NCI-H69 (cell line): Measurements from ENCODE around the gene FRYL.
"Not testable (repeated sequence)": the region's sequence is repeated elsewhere in the genome, so short reads cannot be mapped to it uniquely, and the experiment has no call there.

Source experiments
- DNase-seq: peaks from one replicate; lab custom pipeline; 2025; lab: John Stamatoyannopoulos, UW

Gene FRYL

GRCh38 chr4:48698029-48698971 lies 81.8 kb downstream of the FRYL start:
- peak; percentile 10 for DNase-seq

- not testable (repeated sequence) for DNase-seq
These were observed 82.6 kb downstream of the FRYL start for GRCh38 chr4:48697516-48697915.

- DNase-seq = no peak
These were observed 85.3 kb downstream of the FRYL start for GRCh38 chr4:48694824-48695223.

DNA sequence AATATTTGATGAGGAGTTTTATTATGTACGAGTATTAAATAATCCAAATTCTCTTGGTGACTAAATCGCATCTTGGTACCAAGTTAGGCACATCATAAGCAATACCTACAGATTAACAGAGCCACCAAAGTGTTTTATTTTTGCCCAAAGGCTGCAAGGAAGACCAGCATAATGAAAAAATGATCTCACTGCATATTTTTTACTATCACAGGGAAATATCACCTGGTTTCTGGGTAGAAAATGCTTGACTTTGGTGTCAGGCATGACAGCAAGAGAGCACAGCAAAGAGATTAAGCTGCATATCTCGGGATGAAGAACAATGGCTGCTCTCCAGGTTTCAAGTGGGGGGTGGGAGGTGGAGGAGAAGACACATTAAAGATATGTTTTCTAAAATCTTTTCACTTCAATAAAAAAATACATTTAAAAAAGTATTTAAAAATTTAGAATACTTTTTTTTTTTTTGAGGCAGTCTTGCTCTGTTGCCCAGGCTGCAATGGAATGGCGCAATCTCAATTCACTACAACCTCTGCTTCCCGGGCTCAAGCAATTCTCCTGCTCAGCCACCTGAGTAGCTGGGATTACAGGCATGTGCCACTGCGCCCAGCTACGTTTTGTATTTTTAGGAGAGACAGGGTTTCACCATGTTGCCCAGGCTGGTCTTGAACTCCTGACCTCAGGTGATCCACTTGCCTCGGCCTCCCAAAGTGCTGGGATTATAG lies 86.1 kb downstream of the FRYL start:
- DNase-seq = no peak

- no peak for DNase-seq
These were observed 87.2 kb downstream of the FRYL start for GRCh38 chr4:48692897-48693296.

DNA sequence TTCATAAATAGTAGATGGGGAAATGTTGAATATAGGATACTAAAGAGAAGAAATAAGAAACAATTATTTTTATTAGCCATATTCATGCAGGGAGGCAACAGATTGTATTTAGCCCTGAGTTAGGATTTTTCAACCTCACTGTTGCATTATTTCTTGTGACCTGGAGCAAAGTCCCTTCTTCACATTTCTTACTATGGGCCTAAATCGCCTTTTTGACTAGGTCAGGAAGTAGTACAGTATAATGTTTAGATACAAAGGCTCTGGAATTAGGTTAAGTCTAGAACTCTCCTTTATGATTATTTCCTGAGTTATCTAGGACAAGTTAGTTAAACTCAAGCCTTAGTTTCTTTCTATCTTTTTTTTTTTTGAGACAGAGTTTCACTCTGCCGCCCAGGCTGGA lies 88.0 kb downstream of the FRYL start:
- no peak for DNase-seq

GRCh38 chr4:48688953-48689352 lies 91.1 kb downstream of the FRYL start:
- DNase-seq = no peak

DNA sequence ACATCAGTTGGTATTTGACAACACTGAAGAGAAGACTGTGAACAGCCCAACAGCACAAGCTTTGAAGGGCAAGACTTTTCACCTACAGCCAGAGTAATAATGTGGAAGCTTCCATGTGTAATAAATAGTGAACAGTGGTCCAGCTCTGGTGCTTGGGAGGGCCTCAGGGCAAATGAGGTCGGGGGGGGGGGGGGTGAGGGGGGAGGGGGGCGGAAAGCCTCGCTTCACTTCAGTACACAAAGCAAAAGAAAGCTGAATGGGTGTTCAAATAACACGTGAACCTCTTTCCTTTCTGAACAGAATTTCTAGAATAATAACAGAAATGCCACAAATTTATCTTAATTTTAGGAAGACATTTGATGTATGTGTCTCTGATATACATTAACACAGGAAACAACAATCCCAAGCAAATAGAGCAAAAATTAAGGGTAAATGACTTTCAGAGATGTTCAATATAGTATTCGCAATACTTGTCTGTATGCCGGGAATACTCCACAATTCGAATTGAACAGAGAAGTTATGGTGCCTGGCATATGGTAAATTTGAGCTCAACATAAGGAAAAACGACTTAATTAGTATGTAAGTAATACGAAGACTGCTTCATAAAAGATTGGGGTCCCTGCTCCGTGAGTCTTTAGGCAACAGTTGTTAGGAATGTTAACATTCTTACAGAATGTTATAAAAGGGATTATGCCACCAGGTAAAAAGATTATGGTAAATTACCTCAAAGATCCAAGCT lies 92.6 kb downstream of the FRYL start:
- DNase-seq = peak; percentile 50

GRCh38 chr4:48686369-48686768 lies 93.7 kb downstream of the FRYL start:
- DNase-seq = no peak

- peak; percentile 9 for DNase-seq
These were observed 96.1 kb downstream of the FRYL start for GRCh38 chr4:48683784-48684666.

DNA sequence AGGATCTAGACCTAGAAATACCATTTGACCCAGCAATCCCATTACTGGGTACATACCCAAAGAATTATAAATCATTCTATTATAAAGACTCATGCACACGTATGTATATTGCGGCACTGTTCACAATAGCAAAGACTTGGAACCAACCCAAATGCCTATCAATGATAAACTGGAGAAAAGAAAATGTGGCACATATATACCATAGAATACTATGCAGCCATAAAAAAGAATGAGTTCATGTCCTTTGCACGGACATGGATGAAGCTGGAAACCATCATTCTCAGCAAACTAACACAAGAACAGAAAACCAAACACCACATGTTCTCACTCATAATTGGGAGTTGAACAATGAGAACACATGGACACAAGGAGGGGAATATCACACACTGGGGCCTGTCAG lies 97.2 kb downstream of the FRYL start:
- DNase-seq = not testable (repeated sequence)

DNA sequence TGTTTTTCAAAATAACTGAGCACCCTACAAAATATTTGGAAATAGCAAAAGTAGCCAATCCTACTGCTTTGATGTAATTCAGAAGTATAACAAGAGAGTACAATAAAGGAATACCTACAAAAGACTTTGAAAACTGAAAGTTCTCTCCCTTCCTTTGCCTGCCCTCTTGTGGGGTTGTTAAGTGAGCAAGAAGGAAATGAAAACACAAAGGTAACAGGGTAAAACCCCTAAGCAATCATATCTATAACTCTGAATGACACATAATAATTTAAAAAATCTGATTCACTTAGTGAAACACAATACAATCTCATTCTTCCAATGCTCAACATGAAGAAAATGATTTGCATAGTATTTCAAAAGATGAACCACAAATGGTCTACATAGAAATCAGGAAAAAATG lies 98.2 kb downstream of the FRYL start:
- DNase-seq = peak; percentile 1

DNA sequence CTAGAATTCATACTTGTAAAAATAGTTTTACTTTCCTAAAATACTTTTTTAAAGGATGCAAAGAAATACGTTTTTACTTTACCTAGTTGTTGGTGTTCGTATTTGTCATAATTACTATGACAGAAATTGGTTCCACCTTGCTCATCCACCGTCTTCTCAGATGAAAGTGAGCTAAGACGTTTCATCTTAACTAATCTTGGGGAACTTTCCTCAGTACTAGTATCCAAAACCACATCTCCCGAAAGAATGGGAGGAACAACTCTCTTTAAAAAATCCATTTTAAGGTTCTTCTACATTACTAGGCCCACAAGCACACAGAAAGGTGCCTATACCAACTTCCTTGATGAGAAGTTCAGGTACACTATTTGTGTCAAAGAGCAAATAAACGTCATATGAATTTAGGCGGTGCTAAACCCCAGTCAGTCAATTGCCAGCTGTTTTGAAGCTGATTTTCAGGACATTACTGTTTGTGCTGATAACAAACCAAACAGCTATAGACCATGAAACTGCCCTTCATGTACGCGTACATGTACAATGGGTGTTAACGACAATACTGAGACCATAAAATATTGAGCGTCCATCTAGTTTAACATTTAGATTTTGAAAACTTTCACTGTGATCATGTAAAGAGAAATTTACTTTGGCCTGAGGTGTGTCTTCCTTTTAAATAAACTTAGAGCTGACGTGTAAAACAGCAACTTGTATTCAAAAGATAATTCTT lies 99.1 kb downstream of the FRYL start:
- no peak for DNase-seq

GRCh38 chr4:48673537-48673936 lies 106.5 kb downstream of the FRYL start:
- DNase-seq = no peak

- no peak for DNase-seq
These were observed 109.5 kb downstream of the FRYL start for GRCh38 chr4:48670587-48670986.

- no peak for DNase-seq
These were observed 111.0 kb downstream of the FRYL start for GRCh38 chr4:48669086-48669485.

GRCh38 chr4:48668254-48669017 lies 111.6 kb downstream of the FRYL start:
- DNase-seq = no peak

GRCh38 chr4:48667148-48667547 lies 112.9 kb downstream of the FRYL start:
- no peak for DNase-seq

DNA sequence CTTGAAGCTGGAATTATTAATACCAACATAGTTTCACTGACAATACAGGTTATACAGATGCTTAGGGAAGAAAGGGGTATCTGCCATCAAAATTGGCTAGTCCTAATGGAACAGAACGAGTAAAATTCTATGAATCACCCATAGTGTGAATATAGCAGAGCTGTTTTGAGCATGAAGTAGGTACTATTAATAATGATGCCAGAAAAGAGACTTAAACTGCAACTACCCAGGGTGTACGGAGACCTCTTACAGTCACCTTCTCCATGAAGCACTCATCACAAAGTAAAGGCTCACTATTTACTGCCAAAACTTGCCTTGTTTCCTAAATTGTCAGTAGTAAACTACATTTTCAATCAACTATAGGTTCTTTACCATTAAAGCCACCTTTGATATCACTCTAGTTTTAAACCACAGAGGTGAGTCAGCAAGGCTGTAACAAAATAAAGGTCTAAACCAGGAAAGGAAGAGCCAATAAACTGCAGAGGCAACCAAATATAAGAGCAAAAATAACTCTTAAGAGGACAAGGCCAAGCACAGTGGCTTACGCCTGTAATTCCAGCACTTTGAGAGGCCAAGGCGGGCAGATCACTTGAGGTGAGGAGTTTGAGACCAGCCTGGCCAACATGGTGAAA lies 114.4 kb downstream of the FRYL start:
- no peak for DNase-seq

DNA sequence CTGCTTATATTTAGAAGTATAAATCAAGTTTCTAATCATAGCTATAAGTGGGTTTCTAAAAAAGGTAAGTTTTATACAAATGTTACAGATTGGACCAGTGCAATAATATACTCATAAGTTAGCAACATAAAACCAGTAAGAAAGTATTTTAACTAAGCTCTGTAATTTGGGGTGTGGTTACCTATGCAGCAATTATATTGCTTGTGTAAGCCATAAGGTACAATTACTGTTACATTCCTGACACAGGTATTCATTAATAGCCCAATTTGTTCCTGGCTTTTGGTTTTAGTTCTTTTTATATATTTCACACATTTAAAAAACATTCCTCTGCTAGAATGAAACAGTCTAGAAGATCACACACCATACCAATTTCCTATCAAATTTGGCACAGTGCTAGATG lies 115.1 kb downstream of the FRYL start:
- peak; percentile 12 for DNase-seq
